GM08714 (cell line): ENCODE measurements around the gene FCER2.
"Not testable (repeated sequence)": the region's sequence is repeated elsewhere in the genome, so short reads cannot be mapped to it uniquely, and the experiment has no call there.

Experiments used
- H3K4me3 ChIP-seq: fragments of 200-500 bp; sonication (Bioruptor generic); 2 replicates; pipeline ENCODE4 v1.5.1; 2014; ENCODE audit warnings: mild to moderate bottlenecking, low read length, inconsistent platforms
- ZNF274 ChIP-seq: IDR thresholded peaks from 2 replicates; pipeline ENCODE4 v1.6.1; 2012; ENCODE audit warnings: mild to moderate bottlenecking, low read depth, low read length

Gene FCER2

GRCh38 chr19:7701654-7702457 is at the start of gene FCER2:
Gene FCER2, minus strand, starts transcription at chr19:7702131. Its CDS starts 2,371 bp downstream, at chr19:7699760.
- TF ChIP-seq ZNF274, result no peak
- H3K4me3 ChIP-seq, result peak within 1 kb of the TSS; percentile 53; the same call in 1 of the 2 replicates

GRCh38 chr19:7751157-7751783 is 49.3 kb upstream of the FCER2 start:
- TF ChIP-seq ZNF274, result no peak
- H3K4me3 ChIP-seq, result no peak overlapping the region

GRCh38 chr19:7748756-7749155 is 46.8 kb upstream of the FCER2 start:
- H3K4me3 ChIP-seq, result no peak overlapping the region
- TF ChIP-seq ZNF274, result no peak

GRCh38 chr19:7748171-7748570 is 46.2 kb upstream of the FCER2 start:
- no peak for TF ChIP-seq ZNF274
- no peak overlapping the region for H3K4me3 ChIP-seq

GRCh38 chr19:7746903-7747884 is 45.3 kb upstream of the FCER2 start, which contains the start of gene CD209:
Gene CD209, minus strand, starts transcription at chr19:7747534. Its CDS starts 23 bp downstream, at chr19:7747511.
- no peak for TF ChIP-seq ZNF274
- no peak within 1 kb of the TSS for H3K4me3 ChIP-seq

GRCh38 chr19:7746306-7746705 is 44.4 kb upstream of the FCER2 start:
- H3K4me3 ChIP-seq, result not testable (repeated sequence)

- no peak overlapping the region for H3K4me3 ChIP-seq
- TF ChIP-seq ZNF274, result no peak
Observed at GRCh38 chr19:7744871-7745650, 43.1 kb upstream of the FCER2 start.

- TF ChIP-seq ZNF274, result no peak
- no peak overlapping the region for H3K4me3 ChIP-seq
Observed at GRCh38 chr19:7744199-7744786, 42.4 kb upstream of the FCER2 start.

GRCh38 chr19:7743425-7743841 is 41.5 kb upstream of the FCER2 start:
- H3K4me3 ChIP-seq, result no peak overlapping the region
- TF ChIP-seq ZNF274, result no peak

GRCh38 chr19:7742991-7743390 is 41.1 kb upstream of the FCER2 start:
- no peak for TF ChIP-seq ZNF274

GRCh38 chr19:7742575-7742974 is 40.6 kb upstream of the FCER2 start:
- H3K4me3 ChIP-seq, result no peak overlapping the region
- no peak for TF ChIP-seq ZNF274

More at GRCh38 chr19:7742991-7743390, 41.1 kb upstream of the FCER2 start:
- H3K4me3 ChIP-seq, result no peak overlapping the region

GRCh38 chr19:7740682-7741054 is 38.7 kb upstream of the FCER2 start:
- no peak overlapping the region for H3K4me3 ChIP-seq
- TF ChIP-seq ZNF274, result no peak
